Activated CD4-positive, alpha-beta memory T cell treated with anti-CD3 and anti-CD28 coated beads for 36 hours (primary cell): ENCODE results near the gene LONRF3. TPM values are rescaled to one million over a fixed set of nuclear protein-coding genes. Genes with fewer than 3 reads are reported as not detected.
"Not testable (repeated sequence)": the region's sequence is repeated elsewhere in the genome, so short reads cannot be mapped to it uniquely, and the experiment has no call there.

ENCODE experiments used
- CTCF ChIA-PET: fragments of 350-600 bp; sonication (Branson Sonifier 250); formaldehyde crosslinking; loops from one replicate; lab custom pipeline; 2021; ENCODE audit warnings: antibody characterized with exemption, inconsistent platforms; lab: Charles Lee
- POLR2A ChIA-PET: fragments of 350-600 bp; sonication (Branson Sonifier 250); formaldehyde crosslinking; loops from one replicate; lab custom pipeline; 2021; ENCODE audit warnings: antibody characterized with exemption; lab: Charles Lee
- DNase-seq: peaks from one replicate; pipeline ENCODE4 v3.0.0-alpha.2; 2020
- H3K27ac Mint-ChIP-seq: one replicate; pipeline ENCODE4 v1.8.0; 2021; ENCODE audit warnings: mixed read lengths
- H3K27me3 Mint-ChIP-seq: one replicate; pipeline ENCODE4 v1.8.0; 2021; ENCODE audit warnings: mixed read lengths
- H3K36me3 Mint-ChIP-seq: one replicate; pipeline ENCODE4 v1.8.0; 2021; ENCODE audit warnings: mixed read lengths
- H3K4me1 Mint-ChIP-seq: one replicate; pipeline ENCODE4 v1.8.0; 2021; ENCODE audit warnings: low read depth, mixed read lengths
- H3K4me3 Mint-ChIP-seq: one replicate; pipeline ENCODE4 v1.8.0; 2021; ENCODE audit warnings: mild to moderate bottlenecking, mixed read lengths
- H3K9me3 Mint-ChIP-seq: one replicate; pipeline ENCODE4 v1.8.0; 2021; ENCODE audit warnings: mixed read lengths
- intact Hi-C: fragments of 100-400 bp; cut with micrococcal nuclease; formaldehyde crosslinking; loops from one replicate; pipeline ENCODE4 v1.15.1; 2023
- total RNA-seq, 2 experiments: library from RNA; stranded (reverse); gene quantifications; one replicate each; pipeline ENCODE4 v1.2.3, GENCODE V29; 2021

LONRF3 gene
- total RNA-seq, 2 experiments from 2014 or later = 4.3 to 4.5 TPM

DNA sequence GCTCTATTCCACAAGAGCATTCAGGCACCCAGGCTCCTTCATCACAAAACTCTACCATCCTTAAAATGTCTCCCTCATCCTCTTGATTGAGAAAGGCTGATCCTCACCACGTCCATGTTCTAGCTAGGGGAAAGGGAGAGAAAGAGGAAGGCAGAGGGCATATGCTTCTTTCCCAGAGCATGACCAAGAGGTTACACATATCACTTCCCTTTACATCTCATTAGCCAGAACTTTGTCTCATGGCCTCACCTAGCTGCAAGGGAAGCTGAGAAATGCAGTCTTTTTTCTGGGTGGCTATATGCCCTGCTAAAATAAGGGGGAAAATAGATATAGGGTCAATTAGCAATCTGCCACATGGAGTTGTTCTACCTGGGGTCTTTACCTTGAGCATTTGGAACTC, 42.7 kb downstream of the LONRF3 start:
- POLR2A ChIA-PET = no interaction called here
- Mint-ChIP-seq H3K36me3 (peaks cover 23% of the 10 kb centered on the region), H3K4me1 (peaks cover 20% of the 10 kb centered on the region), H3K27ac (no peak overlapping the region), H3K9me3 (peaks cover 5% of the 10 kb centered on the region), H3K27me3 (no peaks in the 10 kb centered on the region), H3K4me3 (no peak overlapping the region)
- intact Hi-C loops = loop anchor here (5.0 kb wide), 1 partner anchor 40 kb away; no protein-coding TSS in a partner anchor
- no peak for DNase-seq
- CTCF ChIA-PET = no interaction called here

DNA sequence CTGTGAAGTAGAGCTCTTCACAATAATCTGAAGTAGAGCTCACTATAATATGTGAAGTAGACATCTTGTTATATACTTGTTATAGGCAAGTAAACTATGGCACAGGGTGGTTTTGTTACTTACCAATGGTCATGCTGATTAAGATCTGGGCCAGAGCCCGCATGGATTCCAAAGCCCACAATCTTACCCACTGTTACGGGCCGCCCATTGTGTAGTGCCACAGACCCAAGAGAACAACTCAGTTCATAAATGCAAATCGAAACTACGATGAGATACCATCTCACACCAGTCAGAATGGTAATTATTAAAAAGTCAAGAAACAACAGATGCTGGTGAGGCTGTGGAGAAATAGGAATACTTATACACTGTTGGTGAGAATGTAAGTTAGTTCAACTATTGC, 51.5 kb downstream of the LONRF3 start:
- Mint-ChIP-seq H3K4me1 (no peaks in the 10 kb centered on the region), H3K36me3 (no peaks in the 10 kb centered on the region), H3K27ac (no peak overlapping the region), H3K4me3 (no peak overlapping the region), H3K27me3 (no peaks in the 10 kb centered on the region), H3K9me3 (peaks cover 3% of the 10 kb centered on the region)
- CTCF ChIA-PET = no interaction called here
- DNase-seq = no peak
- POLR2A ChIA-PET = no interaction called here
- intact Hi-C loops = no loop called here

DNA sequence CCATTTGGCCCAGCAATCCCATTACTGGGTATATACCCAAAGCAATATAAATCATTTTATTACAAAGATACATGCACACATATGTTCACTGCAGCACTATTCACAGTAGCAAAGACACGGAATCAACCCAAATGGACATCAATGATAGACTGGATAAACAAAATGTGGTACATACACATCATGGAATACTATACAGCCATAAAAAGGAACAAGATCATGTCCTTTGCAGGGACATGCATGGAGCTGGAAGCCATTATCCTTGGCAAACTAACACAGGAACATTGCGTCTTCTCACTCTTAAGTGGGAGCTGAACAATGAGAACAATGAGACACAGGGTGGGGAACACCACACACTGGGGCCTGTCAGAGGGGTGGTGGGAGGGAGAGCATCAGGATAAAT, 51.9 kb downstream of the LONRF3 start:
- H3K27me3 Mint-ChIP-seq, intact Hi-C loops, CTCF ChIA-PET, H3K9me3 Mint-ChIP-seq, H3K4me3 Mint-ChIP-seq, POLR2A ChIA-PET, H3K27ac Mint-ChIP-seq, H3K4me1 Mint-ChIP-seq, H3K36me3 Mint-ChIP-seq, DNase-seq: not testable (repeated sequence)

DNA sequence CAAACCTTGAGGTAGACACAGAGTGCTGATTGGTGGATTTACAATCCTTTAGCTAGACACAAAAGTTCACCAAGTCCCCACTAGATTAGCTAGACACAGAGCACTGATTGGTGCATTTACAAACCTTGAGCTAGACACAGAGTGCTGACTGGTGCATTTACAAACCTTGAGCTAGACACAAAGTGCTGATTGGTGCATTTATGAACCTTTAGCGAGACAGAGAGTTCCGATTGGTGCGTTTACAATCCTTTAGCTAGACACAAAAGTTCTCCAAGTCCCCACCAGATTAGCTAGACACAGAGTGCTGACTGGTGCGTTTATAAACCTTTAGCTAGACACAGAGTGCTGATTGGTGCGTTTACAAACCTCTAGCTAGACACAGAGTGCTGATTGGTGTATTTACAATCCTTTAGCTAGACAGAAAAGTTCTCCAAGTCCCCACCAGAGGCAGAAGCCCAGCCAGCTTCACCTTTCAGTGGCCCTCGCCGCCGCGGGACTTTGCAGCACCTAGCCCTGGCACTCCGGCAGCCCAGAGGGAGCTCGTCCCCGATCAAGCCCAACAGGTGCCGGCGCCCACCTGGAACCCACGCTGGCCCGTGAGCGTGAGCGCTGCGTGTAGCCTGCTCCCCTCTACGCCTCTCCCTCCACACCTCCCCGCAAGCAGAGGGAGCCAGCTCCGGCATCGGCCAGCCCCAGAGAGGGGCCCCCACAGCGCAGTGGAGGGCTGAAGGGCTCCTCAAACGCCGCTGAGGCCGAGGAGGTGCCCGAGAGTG, 53.7 kb downstream of the LONRF3 start:
- intact Hi-C loops, H3K27me3 Mint-ChIP-seq, DNase-seq, POLR2A ChIA-PET, H3K9me3 Mint-ChIP-seq, H3K4me1 Mint-ChIP-seq, H3K36me3 Mint-ChIP-seq, H3K27ac Mint-ChIP-seq, H3K4me3 Mint-ChIP-seq: not testable (repeated sequence)
- CTCF ChIA-PET = interaction anchor here (0.7 to 0.9 kb wide), 2 partner anchors 46 to 189 kb away, joined by 3 to 4 read pairs; no protein-coding TSS in a partner anchor

DNA sequence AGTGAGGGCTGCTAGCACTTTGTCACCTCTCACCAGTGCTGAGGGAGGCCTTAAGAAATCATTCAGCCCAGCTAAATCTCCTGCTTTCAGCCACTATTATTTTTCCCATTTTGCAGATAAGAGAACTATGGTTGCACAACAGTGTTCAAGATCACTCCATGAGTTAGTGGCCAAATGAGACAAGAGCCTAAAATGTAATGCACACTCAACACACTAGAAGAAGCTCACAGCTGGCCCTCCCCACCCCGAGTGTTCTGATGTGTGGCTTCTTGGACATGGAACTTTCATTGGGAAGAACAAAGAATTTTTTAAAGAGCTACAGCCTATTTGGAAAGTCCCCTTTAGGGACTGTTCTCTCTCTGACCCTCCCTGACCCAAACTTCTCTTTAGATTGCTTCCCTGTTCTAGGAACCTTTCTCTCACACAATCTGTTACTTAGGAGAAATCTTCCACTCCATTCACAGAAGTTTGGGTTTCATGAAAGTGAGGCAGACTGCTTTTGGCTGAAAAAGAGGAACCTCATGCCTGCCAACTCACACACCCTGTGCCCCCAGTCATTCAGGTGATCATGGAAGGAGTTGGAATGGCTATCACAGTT, 54.4 kb downstream of the LONRF3 start:
- Mint-ChIP-seq H3K27me3 (no peaks in the 10 kb centered on the region), H3K27ac (no peak overlapping the region), H3K9me3 (peaks cover 5% of the 10 kb centered on the region), H3K36me3 (no peaks in the 10 kb centered on the region), H3K4me3 (no peak overlapping the region), H3K4me1 (no peaks in the 10 kb centered on the region)
- POLR2A ChIA-PET = no interaction called here
- no peak for DNase-seq
- CTCF ChIA-PET = interaction anchor here (0.9 kb wide), 1 partner anchor 190 kb away, joined by 4 read pairs; no protein-coding TSS in a partner anchor
- intact Hi-C loops = no loop called here

DNA sequence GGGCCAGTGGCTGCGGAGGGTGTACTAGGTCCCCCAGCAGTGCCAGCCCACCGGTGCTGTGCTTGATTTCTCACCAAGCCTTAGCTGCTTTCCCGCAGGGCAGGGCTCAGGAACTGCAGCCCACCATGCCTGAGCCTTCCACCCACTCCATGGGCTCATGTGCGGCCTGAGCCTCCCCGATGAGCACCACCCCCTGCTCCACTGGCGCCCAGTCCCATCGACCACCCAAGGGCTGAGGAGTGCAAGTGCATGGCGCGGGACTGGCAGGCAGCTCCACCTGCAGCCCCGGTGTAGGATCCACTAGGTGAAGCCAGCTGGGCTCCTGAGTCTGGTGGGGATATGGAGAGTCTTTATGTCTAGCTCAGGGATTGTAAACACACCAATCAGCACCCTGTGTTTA, 55.2 kb downstream of the LONRF3 start:
- POLR2A ChIA-PET, DNase-seq, intact Hi-C loops, CTCF ChIA-PET, H3K4me1 Mint-ChIP-seq, H3K27me3 Mint-ChIP-seq, H3K36me3 Mint-ChIP-seq, H3K9me3 Mint-ChIP-seq, H3K4me3 Mint-ChIP-seq, H3K27ac Mint-ChIP-seq: not testable (repeated sequence)

DNA sequence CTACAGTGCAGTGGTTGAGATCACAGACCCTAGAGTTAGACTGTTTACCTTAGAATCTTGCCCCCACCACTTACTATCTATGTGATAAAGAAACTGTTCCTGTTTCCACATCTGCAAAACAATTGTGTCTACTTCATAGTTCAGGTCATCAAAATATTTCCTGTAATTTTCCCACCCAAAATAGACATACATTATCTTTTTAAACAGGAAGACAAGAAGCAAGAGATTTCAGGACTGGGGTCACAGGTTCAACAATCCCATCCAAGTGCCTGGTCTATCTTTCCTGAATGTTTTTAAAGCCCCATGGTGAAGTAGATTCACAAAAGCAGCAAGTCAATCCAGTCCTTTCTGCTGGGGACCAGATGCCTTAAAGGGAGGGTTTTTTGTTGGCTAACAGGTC, 56.6 kb downstream of the LONRF3 start:
- no peak for DNase-seq
- ChIA-PET POLR2A (no interaction called here), CTCF (no interaction called here)

DNA sequence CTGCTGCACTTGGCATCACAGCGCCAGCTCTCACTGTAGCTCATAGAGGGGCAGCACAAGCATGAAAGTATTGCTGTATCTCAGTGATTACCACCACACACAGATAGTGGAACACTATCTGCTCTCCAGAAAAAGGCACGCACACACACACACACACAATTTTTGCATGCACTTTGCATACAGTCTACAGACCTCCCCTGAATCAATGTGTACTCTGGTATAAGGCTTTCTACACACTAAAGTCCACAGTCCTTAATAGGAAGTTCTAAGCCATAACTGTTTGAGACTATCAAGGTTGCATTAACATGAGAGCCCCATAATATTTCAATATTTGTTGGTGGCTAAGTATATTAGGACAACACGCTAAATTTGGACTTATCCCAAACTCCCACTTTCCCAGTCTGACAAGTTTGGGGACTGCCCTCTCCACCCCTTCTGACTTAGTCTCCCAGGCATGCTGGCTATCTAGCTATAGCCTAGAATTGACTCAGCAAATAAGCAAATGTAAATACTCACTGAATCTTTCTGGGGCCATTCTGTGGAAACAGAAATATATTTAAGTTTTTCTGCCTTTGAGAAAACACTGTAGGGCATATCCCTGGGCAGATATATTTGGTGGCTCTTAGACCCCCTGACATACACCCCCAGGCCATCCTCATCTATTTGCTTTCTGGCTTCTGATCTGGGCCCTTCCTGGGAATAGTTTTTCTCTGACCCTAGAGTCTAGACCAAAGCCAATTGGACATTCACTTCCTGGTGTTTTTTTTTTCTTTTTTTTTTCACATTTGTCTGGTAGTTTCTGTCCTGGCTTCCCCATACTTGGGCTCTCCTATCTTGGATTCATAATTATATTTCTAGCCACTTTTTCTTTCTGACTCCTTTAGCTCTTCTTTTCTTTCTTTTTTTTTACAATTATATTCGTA, 62.0 kb downstream of the LONRF3 start:
- no peaks in the 10 kb centered on the region for H3K36me3 Mint-ChIP-seq
- intact Hi-C loops = no loop called here
- peaks cover 7% of the 10 kb centered on the region for H3K9me3 Mint-ChIP-seq
- no peaks in the 10 kb centered on the region for H3K4me1 Mint-ChIP-seq
- no peaks in the 10 kb centered on the region for H3K27me3 Mint-ChIP-seq
- H3K27ac Mint-ChIP-seq = no peak overlapping the region
- ChIA-PET POLR2A (interaction anchor here (0.6 kb wide), 1 partner anchor 1280 kb away, joined by 4 read pairs; no protein-coding TSS in a partner anchor), CTCF (no interaction called here)
- no peak for DNase-seq
- no peak overlapping the region for H3K4me3 Mint-ChIP-seq

More for the DNA sequence above, 56.6 kb downstream of the LONRF3 start:
- Mint-ChIP-seq H3K27ac (no peak overlapping the region), H3K4me1 (no peaks in the 10 kb centered on the region), H3K4me3 (no peak overlapping the region), H3K9me3 (peaks cover 9% of the 10 kb centered on the region), H3K27me3 (no peaks in the 10 kb centered on the region), H3K36me3 (no peaks in the 10 kb centered on the region)
- intact Hi-C loops = no loop called here

DNA sequence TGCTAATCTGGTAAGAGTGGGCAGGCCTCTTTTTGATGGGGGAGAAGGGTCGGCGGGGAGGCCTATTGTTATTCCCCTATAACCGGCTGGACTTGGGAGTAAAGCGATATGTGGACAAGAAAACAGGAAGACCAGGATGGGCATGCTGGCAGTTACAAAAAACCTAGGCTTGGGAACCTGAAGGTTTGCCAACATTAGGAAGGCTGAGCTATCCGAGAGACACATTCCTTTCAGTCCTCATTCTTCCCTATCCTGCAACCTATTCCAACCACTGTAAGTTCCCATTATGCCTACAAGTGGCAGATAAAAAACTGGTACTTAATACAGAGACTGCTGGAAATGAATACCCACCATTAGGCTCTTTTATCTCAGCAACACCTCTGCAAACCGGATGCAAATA, 66.0 kb downstream of the LONRF3 start:
- Mint-ChIP-seq H3K36me3 (no peaks in the 10 kb centered on the region), H3K4me1 (no peaks in the 10 kb centered on the region), H3K27ac (no peak overlapping the region), H3K27me3 (no peaks in the 10 kb centered on the region), H3K9me3 (no peaks in the 10 kb centered on the region), H3K4me3 (no peak overlapping the region)
- POLR2A ChIA-PET = no interaction called here
- intact Hi-C loops = no loop called here
- no peak for DNase-seq
- CTCF ChIA-PET = no interaction called here

DNA sequence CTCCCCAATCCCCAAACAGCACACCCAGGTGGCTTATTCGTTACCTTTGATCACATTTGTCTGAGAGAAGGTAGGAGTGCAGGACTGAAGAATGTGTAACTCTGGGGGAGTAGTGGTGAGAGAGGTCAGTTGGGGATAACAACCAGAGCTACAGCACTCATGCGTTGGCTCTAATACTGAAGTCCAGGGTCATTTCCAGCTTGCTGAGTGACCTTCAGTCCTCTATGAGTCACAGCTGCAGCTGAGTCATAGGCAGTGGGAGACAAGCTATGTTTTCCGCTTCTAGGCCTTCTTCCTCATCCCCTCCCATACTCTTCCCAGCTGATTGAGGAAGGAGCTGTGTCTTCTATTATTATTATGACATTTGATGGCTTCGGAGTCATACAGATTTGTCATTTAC, 66.8 kb downstream of the LONRF3 start:
- ChIA-PET CTCF (no interaction called here), POLR2A (no interaction called here)
- H3K27ac Mint-ChIP-seq = no peak overlapping the region
- no peaks in the 10 kb centered on the region for H3K27me3 Mint-ChIP-seq
- no peak for DNase-seq
- H3K4me1 Mint-ChIP-seq = peaks cover 3% of the 10 kb centered on the region
- H3K36me3 Mint-ChIP-seq = no peaks in the 10 kb centered on the region
- H3K9me3 Mint-ChIP-seq = no peaks in the 10 kb centered on the region
- H3K4me3 Mint-ChIP-seq = no peak overlapping the region
- intact Hi-C loops = no loop called here

DNA sequence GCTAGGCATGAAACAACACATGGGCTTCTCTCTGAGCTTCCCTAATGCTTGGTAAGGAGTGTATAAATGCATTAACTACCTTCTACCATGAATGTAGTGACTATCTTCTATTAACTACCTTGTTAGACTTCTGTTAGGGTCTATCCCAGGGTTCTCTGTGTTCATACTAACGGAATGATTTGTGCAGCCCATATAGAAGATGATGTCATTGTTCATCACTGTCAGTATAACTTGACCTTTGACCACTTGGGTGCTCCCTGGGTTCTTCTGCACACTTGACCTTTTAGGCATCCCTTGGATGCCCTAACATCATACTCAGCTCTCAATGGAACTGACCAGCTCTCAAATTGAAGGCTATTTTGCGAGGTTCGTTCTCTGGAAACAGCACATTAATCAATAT, 67.6 kb downstream of the LONRF3 start:
- H3K27ac Mint-ChIP-seq = no peak overlapping the region
- POLR2A ChIA-PET = no interaction called here
- DNase-seq = no peak
- H3K9me3 Mint-ChIP-seq = no peaks in the 10 kb centered on the region
- H3K4me3 Mint-ChIP-seq = no peak overlapping the region
- peaks cover 3% of the 10 kb centered on the region for H3K4me1 Mint-ChIP-seq
- intact Hi-C loops = no loop called here
- no peaks in the 10 kb centered on the region for H3K27me3 Mint-ChIP-seq
- H3K36me3 Mint-ChIP-seq = no peaks in the 10 kb centered on the region
- CTCF ChIA-PET = no interaction called here

DNA sequence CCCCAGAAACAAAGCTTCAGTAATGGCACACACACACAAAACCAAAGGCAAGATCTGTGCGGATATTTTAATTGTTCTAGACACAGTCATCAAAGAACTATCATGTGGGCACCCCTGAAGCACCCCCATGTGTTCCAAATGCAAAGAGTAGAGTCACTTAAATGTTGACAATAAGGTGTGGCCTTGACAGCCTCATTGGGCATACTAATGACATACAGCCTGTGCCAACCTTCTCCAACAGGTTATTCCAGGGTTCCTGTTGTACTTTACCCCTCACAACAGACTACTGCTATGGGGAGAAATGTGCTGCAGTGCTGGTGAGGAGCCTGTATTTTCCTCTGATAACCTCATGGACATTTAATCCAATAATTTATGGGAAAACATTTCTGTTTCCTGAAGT, 68.6 kb downstream of the LONRF3 start:
- H3K9me3 Mint-ChIP-seq = no peaks in the 10 kb centered on the region
- peaks cover 3% of the 10 kb centered on the region for H3K4me1 Mint-ChIP-seq
- no peaks in the 10 kb centered on the region for H3K36me3 Mint-ChIP-seq
- H3K27ac Mint-ChIP-seq = no peak overlapping the region
- CTCF ChIA-PET = no interaction called here
- intact Hi-C loops = no loop called here
- H3K4me3 Mint-ChIP-seq = no peak overlapping the region
- no peak for DNase-seq
- no peaks in the 10 kb centered on the region for H3K27me3 Mint-ChIP-seq
- POLR2A ChIA-PET = no interaction called here
